Measurements from ENCODE around the gene ZNF275.
A peak's percentile ranks its signal among the peaks of the same experiment; 100 is the strongest.

The ZNF275 gene

DNA sequence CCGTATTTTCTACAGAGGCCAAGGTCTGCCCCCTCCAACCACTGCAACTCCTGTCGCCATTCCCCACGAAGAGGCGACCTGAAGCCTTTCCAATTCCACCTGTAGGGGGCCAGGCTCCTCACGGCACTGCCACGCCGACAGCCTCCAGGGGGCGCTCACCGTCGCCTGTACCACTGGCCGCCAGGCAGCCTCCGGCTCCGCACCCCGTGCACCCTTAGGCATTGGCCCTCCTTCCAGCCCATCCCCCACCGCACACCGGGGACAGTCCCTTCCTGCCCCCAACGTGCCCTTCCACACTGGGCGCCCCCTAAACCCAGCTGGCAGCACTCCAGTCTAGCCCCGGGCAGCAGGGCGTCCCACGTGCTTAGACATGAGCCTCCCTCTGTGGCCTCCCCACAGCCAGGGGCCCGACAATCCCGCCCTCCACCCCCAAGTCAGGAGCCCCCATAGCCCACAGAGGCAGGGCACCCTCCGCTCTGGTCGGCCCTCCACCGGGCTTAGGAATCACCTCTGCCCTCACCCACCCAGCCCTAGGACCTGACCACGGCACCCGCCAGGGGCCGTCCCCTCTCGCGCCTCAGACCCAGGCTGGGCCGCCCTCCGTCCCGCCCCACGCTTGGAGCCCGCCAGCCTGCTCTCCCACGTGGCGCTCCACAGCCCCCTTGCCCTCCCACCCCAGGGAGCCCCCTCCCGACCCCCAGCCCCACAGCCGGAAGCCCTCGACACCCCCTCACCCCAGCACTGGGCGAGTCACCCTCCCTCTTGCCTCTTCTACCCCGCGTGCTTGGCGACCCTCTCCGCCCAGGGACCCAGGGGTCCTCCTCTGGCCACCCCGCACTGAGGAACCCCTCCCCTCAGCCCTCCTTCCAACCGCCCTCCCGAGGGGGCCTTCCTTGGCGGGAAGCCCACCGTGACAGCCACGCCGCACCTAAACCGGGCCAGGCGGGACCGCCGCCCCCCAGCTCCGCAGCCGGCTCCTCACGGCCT is 66.5 kb downstream of the ZNF275 start:
- peak overlapping the region in 1 of 2 experiments; percentile 12 for H3K4me3 ChIP-seq (ENCODE audit: low read depth in 1 of 2, low read length in 1 of 2)
- H3K36me3 ChIP-seq, result no peaks in the 10 kb centered on the region
- peak; percentile 79 for TF ChIP-seq CTCF (IDR thresholded peaks at IDR 0.05)
- no peak overlapping the region for H3K27ac ChIP-seq
- peaks cover 9 to 11% of the 10 kb centered on the region in 2 experiments for H3K4me1 ChIP-seq (ENCODE audit: control insufficient read depth in 1 of 2, insufficient read depth in 1 of 2, low read depth in 1 of 2, low read length in 1 of 2)
- no peaks in the 10 kb centered on the region for H3K9me3 ChIP-seq
- H3K27me3 ChIP-seq, result no peaks in the 10 kb centered on the region

- no peaks in the 10 kb centered on the region for H3K27me3 ChIP-seq
- H3K36me3 ChIP-seq, result no peaks in the 10 kb centered on the region
- H3K9me3 ChIP-seq, result no peaks in the 10 kb centered on the region
- TF ChIP-seq CTCF (IDR thresholded peaks at IDR 0.05), result no peak
- no peak within 1 kb of the TSS for H3K27ac ChIP-seq
- H3K4me3 ChIP-seq (ENCODE audit: low read depth in 1 of 2, low read length in 1 of 2), result peak within 1 kb of the TSS in 1 of 2 experiments; percentile 12
- peaks cover 9 to 11% of the 10 kb centered on the region in 2 experiments for H3K4me1 ChIP-seq (ENCODE audit: control insufficient read depth in 1 of 2, insufficient read depth in 1 of 2, low read depth in 1 of 2, low read length in 1 of 2)
Observed at GRCh38 chrX:153401133-153401764, 67.3 kb downstream of the ZNF275 start, which contains the start of gene PNMA6E. PNMA6E (minus strand) TSS chrX:153401350; CDS start chrX:153398849, 2,501 bp downstream.

Measured in neutrophil (primary cell).